Upper lobe of left lung (tissue), 4 donors: Measurements from ENCODE around the gene ZBTB17.

Experiments
- EP300 ChIP-seq, 4 donors: sonication (generic); formaldehyde crosslinking; IDR thresholded peaks; one replicate each; pipeline ENCODE4 v1.5.1; 2017; ENCODE audit warnings: antibody characterized with exemption in 4 of 4, control low read depth in 2 of 4
- TF ChIP-seq, protein P1 (sequence below), 6 experiments: fragments of 450-650 bp in 4 of 6; fragments of 200-600 bp in 2 of 6; sonication (generic) in 2 of 6; IDR thresholded peaks; one replicate each; pipeline ENCODE4 v1.5.1; 2016 to 2019; ENCODE audit warnings: antibody characterized with exemption in 6 of 6

GRCh38 chr1:15953791-15954241, 22.1 kb downstream of the ZBTB17 start:
- TF ChIP-seq EP300 (IDR thresholded peaks at IDR 0.05): no peak
- TF ChIP-seq, protein P1, sequence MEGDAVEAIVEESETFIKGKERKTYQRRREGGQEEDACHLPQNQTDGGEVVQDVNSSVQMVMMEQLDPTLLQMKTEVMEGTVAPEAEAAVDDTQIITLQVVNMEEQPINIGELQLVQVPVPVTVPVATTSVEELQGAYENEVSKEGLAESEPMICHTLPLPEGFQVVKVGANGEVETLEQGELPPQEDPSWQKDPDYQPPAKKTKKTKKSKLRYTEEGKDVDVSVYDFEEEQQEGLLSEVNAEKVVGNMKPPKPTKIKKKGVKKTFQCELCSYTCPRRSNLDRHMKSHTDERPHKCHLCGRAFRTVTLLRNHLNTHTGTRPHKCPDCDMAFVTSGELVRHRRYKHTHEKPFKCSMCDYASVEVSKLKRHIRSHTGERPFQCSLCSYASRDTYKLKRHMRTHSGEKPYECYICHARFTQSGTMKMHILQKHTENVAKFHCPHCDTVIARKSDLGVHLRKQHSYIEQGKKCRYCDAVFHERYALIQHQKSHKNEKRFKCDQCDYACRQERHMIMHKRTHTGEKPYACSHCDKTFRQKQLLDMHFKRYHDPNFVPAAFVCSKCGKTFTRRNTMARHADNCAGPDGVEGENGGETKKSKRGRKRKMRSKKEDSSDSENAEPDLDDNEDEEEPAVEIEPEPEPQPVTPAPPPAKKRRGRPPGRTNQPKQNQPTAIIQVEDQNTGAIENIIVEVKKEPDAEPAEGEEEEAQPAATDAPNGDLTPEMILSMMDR (IDR thresholded peaks at IDR 0.05): no peak
